ENCODE results near the gene HACD1.

DNA sequence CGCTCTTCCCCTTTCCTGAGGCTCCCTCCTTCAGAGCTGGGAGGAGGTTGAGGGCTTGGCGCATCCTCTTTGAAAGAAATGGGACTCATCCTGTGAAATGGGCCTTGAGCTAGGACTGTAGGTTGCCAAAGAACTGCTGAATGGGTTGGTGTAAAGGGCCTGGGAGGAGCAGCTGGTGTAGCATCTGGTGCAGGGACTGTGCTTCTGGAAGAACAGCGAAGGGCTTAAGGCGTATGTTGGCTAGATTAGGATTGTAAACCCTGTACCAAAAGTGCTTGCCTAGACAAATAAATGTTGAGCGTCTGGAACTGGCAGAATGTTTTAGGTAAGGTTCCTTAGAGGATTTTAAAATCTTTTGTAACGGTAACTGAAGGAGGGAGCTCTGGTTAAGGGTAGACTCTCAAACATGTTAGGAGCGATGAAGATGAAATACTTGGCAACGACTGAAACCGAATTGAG, 27.3 kb upstream of the HACD1 start:
- no peak for TF ChIP-seq POLR2AphosphoS5 (IDR thresholded peaks at IDR 0.05; ENCODE audit: low read length)
- TF ChIP-seq GABPA (IDR thresholded peaks at IDR 0.05; ENCODE audit: low read depth), result no peak
- no peak for TF ChIP-seq STAT1 (conservative IDR thresholded peaks at IDR 0.05)
- no peak for TF ChIP-seq CREB1 (IDR thresholded peaks at IDR 0.05; ENCODE audit: low read depth)
- no peak for TF ChIP-seq CEBPB (IDR thresholded peaks at IDR 0.05; ENCODE audit: borderline replicate concordance in 1 of 2, low read depth in 2 of 2, low read length in 2 of 2)
- TF ChIP-seq EP300 (IDR thresholded peaks at IDR 0.05; ENCODE audit: borderline replicate concordance in 1 of 2, control insufficient read depth in 1 of 2, low read depth in 2 of 2, low read length in 2 of 2), result no peak
- TF ChIP-seq CHD2 (IDR thresholded peaks at IDR 0.05; ENCODE audit: borderline replicate concordance, low read depth, low read length), result no peak

Measured in GM12878 (cell line).